NCI-H2196 treated with DMSO at 0.1 percent for 48 hours (cell line): ENCODE data around the gene KCNJ11.

Source experiments
- DNase-seq: peaks from one replicate; lab custom pipeline; 2025; ENCODE audit not compliant: unreplicated experiment; lab: John Stamatoyannopoulos, UW

The KCNJ11 gene

DNA sequence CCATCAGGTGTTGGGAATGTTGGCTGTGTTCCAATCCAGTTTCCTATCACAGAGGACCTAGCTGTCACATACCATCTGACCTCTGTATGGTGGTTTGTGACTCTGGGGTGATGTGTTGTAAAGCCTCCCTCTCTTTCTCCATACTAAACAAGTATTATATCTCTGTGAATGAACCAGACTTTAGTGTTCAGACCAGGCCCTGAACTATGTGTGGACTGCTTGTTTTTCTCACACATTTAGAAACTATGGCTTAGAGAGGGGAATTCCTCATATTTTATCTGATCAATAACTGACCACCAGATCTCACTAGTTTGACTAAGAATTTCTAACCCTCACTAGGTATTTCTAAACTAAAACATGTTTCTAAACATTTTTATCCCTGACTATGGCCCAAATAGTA lies 19.4 kb downstream of the KCNJ11 start:
- no peak for DNase-seq

DNA sequence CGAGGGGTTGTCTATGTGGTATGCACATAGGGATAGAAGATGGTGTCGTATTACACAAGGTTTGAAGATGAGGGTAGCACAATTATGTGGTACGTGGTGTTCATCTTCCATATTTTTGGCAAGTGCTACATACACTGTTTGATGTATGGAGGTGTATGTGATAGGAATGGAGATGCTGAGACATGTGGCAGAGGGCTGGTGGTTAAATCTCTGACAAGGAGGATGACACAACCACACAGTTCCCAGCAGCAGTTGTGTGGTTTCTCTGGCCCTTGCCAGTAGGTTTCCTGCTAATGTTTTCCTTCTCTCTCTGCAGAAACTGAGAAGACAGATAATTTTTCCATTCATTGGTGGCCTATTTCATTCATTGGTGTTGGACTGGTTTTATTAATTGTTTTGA lies 19.9 kb downstream of the KCNJ11 start:
- DNase-seq = no peak

DNA sequence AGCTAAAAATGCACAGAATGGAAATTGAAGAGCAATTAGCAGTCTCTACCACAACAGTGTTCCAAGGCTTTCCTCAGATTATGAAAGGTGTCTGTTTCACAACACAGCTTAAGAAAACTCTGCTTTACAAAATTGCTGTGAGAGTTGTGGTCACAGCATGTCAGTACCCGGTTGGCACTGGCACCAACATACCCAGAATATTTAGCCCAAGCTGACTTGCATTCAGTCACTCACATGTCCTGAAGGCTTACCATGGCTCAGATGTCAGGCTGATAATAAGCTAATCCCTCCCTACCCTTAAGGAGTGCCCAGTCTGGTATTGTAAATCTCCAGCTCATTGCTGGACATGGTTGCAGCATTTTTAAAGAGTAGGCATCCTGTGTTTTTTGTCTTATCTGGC lies 22.0 kb downstream of the KCNJ11 start:
- DNase-seq = no peak

DNA sequence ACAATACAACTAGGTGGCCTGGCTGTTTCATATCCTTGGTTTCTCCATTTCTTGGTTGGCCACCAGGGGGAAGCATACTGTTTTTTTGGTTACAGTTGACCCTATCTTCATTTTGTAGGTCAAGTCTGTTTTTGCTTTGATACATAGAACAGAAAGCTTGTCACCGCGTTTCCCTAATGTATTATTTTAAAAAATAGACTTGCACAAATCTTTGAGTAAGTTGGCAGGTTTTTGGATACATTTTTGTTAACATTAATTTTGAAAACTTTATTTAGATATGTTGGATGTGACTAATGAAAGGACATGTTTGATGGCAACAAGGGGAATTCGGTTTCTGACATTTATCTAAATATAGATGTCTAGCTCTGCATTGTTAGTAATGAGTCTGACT lies 33.9 kb downstream of the KCNJ11 start:
- peak; percentile 42 for DNase-seq

DNA sequence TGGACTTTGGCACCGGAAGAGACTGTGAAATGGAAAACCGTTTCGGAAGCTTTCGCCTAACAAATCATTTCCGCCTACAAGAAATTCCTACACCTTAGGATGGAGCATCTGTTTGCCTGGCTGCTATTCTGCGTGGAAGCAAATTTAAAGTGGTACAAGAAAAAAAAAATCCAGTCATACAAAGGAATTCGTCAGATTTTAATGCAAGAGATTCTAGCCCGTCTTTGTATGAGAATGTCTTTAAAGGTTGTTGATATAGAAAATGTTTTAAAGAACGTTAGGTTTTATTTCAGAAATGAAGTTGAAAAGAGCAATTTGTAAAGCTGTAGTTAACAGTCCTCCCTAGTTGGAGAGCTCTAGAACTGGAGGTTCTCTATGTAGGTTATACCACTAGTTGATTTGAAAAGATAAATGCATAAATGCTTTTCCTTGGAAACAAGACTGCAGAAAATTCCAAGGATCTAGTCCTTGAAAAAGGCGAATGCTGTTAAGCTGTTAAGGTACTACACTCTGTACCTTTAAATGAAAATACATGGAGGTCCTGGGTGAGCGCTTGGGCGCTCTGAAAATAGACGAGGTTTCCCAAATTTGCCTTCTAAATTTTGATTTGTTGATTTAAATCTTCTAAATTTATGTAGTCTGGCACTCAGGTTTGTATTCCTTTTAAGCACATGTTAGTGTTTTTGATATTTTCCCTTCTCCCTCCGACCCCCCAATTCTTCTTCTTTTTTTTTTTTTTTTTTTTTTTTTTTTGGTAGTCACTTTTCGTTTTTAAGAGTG lies 34.4 kb downstream of the KCNJ11 start:
- no peak for DNase-seq

DNA sequence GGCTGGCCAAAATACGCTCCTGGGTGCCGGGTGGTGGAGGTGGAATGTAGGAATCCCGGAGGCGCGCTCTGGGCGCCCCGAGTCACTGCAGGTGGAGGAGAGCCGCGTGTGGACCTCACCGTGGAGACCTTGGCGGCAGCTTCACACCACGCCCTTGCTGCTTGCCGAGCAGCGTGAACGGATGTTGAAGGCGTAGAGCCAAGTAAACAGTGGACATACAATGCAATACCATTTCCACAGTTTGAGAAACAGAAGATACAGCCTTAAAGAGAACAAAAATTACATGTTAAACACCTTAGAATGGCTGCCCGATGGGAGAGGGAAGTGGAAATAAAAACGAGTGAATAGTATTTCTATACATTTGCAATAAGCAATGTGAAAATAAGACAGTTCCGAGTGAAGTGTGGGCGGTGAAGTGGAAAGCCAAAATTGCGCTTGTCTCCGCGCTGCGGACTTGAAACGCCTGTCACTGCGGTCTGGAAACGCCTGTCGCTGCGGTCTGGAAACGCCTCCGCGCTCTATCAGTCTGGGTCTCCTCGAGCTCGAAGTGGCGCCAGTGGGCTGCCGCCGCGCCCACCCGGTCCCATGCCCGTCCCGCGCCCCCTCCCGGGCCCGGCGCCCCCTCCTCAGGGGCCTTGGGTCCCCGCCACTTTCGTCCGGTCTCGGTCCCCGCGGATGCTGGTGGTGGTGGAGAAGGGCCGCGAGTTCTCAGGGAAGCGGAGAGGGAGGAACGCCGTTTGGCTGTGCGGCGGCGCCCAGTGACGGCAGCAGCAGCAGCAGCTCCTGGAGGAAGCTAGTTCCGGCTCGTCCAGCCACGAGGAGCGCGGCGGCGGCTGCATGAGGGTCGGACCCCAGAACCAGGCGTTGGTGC lies 35.3 kb downstream of the KCNJ11 start:
- peak; percentile 30 for DNase-seq

DNA sequence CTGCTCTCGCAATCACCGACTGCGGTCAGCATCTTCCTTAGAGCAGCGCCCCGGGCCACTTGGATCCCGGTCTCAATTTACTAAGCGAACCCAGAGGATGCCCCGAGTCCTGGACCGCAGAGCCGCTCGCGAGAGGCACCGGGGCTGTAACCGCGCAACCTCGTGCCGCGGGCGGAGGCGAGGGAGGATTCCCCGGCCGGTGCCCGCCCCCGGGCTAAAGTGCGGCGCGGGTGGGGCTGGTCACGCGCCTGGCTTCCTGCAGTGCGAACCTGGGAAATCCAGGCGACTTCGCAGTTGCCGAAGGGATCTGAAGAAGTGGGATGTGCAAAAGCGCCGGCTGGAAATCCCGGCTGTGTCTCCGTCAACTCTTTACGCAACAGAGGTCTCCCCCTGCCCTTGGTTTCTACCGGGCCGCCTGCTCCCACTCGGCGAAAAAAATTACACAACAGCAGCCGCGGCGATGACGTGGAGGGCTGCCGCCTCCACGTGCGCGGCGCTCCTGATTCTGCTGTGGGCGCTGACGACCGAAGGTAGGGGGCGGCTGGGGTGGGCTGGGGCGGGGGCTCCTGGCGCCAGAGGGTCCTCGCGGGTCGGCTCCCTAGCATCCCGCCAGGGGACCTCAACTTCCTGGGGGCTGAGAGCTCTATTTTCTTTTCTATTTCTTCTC lies 36.8 kb downstream of the KCNJ11 start, which contains the start of gene NCR3LG1:
Gene NCR3LG1, plus strand, starts transcription at position 291 of the 667 bp plus-strand sequence. Its CDS starts 170 bp downstream, at position 461.
- DNase-seq = no peak

DNA sequence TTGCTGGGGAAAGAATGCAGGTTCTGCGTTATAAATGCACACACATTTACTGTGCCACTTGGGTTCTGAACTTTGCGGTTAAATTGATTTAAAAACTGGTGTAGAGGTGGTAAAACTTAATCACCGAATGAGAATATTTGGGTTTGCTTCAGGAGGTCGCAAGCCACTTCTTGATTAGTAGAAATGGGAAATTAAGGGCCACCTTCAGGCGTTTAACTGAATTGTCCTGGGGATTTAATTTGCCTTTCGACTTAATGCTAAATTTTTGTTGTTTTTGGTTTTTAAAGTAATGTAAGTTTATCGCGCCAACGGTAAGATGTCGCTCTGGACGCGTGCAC lies 37.3 kb downstream of the KCNJ11 start:
- DNase-seq = no peak

DNA sequence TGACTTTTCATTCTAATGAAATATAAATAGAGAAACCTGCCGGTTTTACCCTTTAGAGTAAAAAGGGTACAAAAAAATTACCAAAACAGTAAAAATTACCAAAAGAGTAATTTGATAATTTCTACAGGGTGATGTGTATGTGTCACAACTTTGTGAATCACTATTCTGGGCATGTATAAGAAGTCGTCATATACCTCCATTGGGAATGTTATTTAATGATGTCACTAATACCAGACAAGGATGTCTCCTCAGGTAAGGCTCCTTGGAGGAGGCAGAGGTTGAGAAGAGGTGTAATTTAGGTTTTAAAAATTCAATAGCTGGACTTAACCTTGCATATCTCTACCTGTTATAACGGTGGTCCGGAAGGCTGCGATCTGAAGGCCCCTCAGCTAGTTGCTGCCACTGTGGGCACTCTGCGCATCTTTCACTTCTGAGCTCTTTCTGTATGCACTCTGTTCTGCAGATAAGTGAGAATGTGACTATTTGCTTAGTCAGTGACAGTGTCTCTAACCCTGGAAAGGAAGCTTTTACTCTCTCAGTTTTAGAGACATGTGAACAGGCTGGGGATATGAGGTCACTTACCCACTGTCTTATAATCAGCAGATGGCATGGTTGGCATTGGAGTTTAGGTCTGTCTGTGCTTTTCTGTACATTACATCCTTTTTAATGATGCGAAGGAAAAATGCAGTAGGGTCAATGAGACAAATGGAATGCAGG lies 37.8 kb downstream of the KCNJ11 start:
- DNase-seq = no peak

DNA sequence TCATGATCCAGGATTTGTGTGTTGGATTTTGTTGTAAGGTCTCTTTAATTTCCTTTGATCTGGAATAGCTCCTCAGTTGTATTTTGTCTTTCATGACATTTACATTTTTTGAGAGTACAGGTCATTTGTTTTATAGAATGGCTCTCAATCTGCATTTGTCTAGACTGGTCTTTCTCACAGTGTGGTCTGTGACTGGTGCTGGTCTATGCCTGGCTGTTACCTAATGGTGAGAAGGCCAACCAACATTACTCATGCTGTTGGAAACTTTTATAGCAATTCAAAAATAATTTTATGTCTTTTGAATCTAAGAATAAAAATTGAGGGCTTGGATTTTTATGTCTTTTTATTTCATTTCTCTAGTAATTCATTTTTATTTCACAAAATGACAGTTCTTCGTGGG lies 40.8 kb downstream of the KCNJ11 start:
- DNase-seq = no peak

DNA sequence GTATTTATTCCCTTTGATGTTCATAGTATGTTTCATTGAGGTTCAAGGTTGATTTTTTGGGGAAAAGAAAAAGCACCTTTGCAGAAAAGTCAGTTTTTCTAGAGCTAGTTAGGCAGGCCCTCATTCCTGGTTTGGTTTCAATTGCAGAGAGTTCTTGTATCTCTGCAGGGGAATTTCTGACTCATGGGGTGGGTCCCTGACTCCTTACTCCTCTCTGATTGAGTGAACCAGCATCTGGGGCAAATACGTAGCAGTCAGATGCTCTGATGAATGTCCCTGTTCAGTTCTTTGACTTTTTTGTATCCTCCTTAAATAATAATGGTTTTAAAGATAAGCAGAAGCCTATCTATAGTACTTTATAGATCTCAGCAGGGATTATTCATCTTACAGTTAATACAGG lies 44.6 kb downstream of the KCNJ11 start:
- no peak for DNase-seq

DNA sequence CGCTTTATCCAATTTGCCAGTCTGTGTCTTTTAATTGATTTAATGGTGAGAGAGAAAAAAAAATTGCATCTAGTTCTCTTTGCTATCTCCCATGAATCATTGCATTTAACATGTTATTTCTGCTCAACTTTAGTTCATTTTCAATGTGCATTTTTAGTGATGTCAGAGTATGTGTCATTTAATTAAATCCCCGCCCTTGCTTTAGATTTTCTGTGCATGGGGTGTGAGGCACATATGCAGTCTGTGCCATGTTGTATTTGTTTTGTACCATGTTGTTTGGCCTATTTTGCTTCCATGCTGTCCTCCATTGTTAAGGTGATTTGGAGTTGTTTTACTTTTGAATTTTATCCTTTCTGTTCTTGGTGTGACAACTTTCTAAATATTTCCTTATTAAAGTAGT lies 45.2 kb downstream of the KCNJ11 start:
- no peak for DNase-seq
